H1 (cell line): ENCODE results near the gene CEP250. TPM values are rescaled to one million over a fixed set of nuclear protein-coding genes. Genes with fewer than 3 reads are reported as not detected.

Experiments
- CTCF ChIA-PET: fragments of 300-600 bp; sonication (Branson Sonifier 250); formaldehyde crosslinking; loops from one replicate; lab custom pipeline; 2021; ENCODE audit not compliant: partially characterized antibody; lab: Charles Lee
- POLR2A ChIA-PET: fragments of 300-600 bp; sonication (Branson Sonifier 250); formaldehyde crosslinking; loops from one replicate; lab custom pipeline; 2021; ENCODE audit warnings: inconsistent platforms; ENCODE audit not compliant: partially characterized antibody; lab: Charles Lee
- DNase-seq, 2 experiments: peaks; one replicate each; pipeline versions ENCODE4 v3.0.0 to v3.0.0-alpha.2; 2010 to 2022; ENCODE audit warnings: low spot score in 2 of 2, low read depth in 1 of 2, mixed read lengths in 1 of 2
- FAIRE-seq: peaks from 2 replicates; lab custom pipeline; 2011; peaks lifted over from hg19 to GRCh38; lab: Jason Lieb, UNC
- H2AFZ ChIP-seq: 2 replicates; pipeline ENCODE4 v1.8.1; 2012; ENCODE audit warnings: low read length, inconsistent platforms
- H2AK5ac ChIP-seq: 2 replicates; pipeline ENCODE4 v1.6.1; 2013; ENCODE audit warnings: low read depth, low read length
- H2BK120ac ChIP-seq: replicated peaks from 2 replicates; pipeline ENCODE3; 2013; ENCODE audit warnings: low read depth, low read length, inconsistent platforms
- H2BK12ac ChIP-seq: 2 replicates; pipeline ENCODE4 v1.6.1; 2013; ENCODE audit warnings: low read depth, low read length
- H2BK15ac ChIP-seq: 2 replicates; pipeline ENCODE4 v1.6.1; 2013; ENCODE audit warnings: low read length
- H2BK20ac ChIP-seq: 2 replicates; pipeline ENCODE4 v1.6.1; 2013; ENCODE audit warnings: low read length
- H2BK5ac ChIP-seq: 2 replicates; pipeline ENCODE4 v1.6.1; 2013; ENCODE audit warnings: low read depth, low read length
- H3K14ac ChIP-seq: 2 replicates; pipeline ENCODE4 v1.6.1; 2013; ENCODE audit warnings: inconsistent platforms; ENCODE audit not compliant: insufficient read length
- H3K18ac ChIP-seq: 2 replicates; pipeline ENCODE4 v1.6.1; 2013; ENCODE audit warnings: low read length; ENCODE audit errors: extremely low read depth
- H3K23ac ChIP-seq: 2 replicates; pipeline ENCODE4 v1.6.1; 2013; ENCODE audit warnings: inconsistent platforms; ENCODE audit not compliant: insufficient read length
- H3K23me2 ChIP-seq: 2 replicates; pipeline ENCODE4 v1.6.1; 2013; ENCODE audit warnings: low read depth, low read length
- H3K27ac ChIP-seq: 2 replicates; pipeline ENCODE4 v1.6.1; 2011; ENCODE audit warnings: low read depth, low read length, inconsistent platforms
- H3K27me3 ChIP-seq, 4 experiments: replicated peaks in 1 of 4; 1 replicate in 1 of 4; 2 replicates in 3 of 4; pipeline versions ENCODE4 v1.6.1 to v1.8.1; 2011 to 2013; ENCODE audit warnings: low read length in 3 of 4, mild to moderate bottlenecking in 3 of 4, inconsistent platforms in 2 of 4, mixed read lengths in 2 of 4, moderate library complexity in 1 of 4; ENCODE audit not compliant: control insufficient read depth in 3 of 4, insufficient read depth in 3 of 4; ENCODE audit errors: extremely low read depth in 1 of 4
- H3K36me3 ChIP-seq, 4 experiments: 2 replicates each; pipeline versions ENCODE4 v1.6.1 to v1.8.1; 2011 to 2013; ENCODE audit warnings: mild to moderate bottlenecking in 4 of 4, low read length in 3 of 4, moderate library complexity in 2 of 4, control low read depth in 1 of 4, inconsistent platforms in 1 of 4; ENCODE audit not compliant: insufficient read depth in 4 of 4, control insufficient read depth in 2 of 4
- H3K4ac ChIP-seq: replicated peaks from 2 replicates; pipeline ENCODE3; 2013; ENCODE audit warnings: low read length, low read depth, mixed read lengths, inconsistent platforms; ENCODE audit not compliant: insufficient read length
- H3K4me1 ChIP-seq, 4 experiments: replicated peaks in 1 of 4; 1 replicate in 1 of 4; 2 replicates in 3 of 4; pipeline versions ENCODE4 v1.6.1 to v1.8.1; 2011 to 2013; ENCODE audit warnings: low read length in 3 of 4, inconsistent platforms in 2 of 4, mixed read lengths in 1 of 4; ENCODE audit not compliant: insufficient read depth in 4 of 4, control insufficient read depth in 3 of 4
- H3K4me2 ChIP-seq, 2 experiments: 2 replicates each; pipeline versions ENCODE4 v1.6.1 to v1.8.1; 2011 to 2013; ENCODE audit warnings: low read depth in 2 of 2, low read length in 2 of 2, control low read depth in 1 of 2, inconsistent platforms in 1 of 2, mild to moderate bottlenecking in 1 of 2; ENCODE audit not compliant: insufficient read depth in 1 of 2
- H3K4me3 ChIP-seq, 4 experiments: fragments of 200-600, 300-600 bp in 1 of 4; sonication (generic), shearing (Covaris generic), sonication (Bioruptor Twin) in 1 of 4; 2 replicates each; pipeline versions ENCODE4 v1.5.1 to v1.8.1; 2011 to 2016; ENCODE audit warnings: low read length in 4 of 4, low read depth in 3 of 4, control low read depth in 2 of 4, inconsistent platforms in 2 of 4, mild to moderate bottlenecking in 2 of 4, mixed read lengths in 1 of 4, moderate library complexity in 1 of 4; ENCODE audit not compliant: insufficient read depth in 2 of 4; ENCODE audit errors: extremely low read depth in 1 of 4
- H3K56ac ChIP-seq: replicated peaks from 2 replicates; pipeline ENCODE3; 2013; ENCODE audit warnings: low read depth, mild to moderate bottlenecking, mixed read lengths, low read length, inconsistent platforms; ENCODE audit not compliant: insufficient read length
- H3K79me1 ChIP-seq: 2 replicates; pipeline ENCODE4 v1.6.1; 2013; ENCODE audit warnings: low read depth, low read length, control low read depth
- H3K79me2 ChIP-seq, 2 experiments: 2 replicates each; pipeline versions ENCODE4 v1.6.1 to v1.8.1; 2012 to 2013; ENCODE audit warnings: low read length in 2 of 2, mild to moderate bottlenecking in 2 of 2, inconsistent platforms in 1 of 2; ENCODE audit not compliant: insufficient read depth in 2 of 2, control insufficient read depth in 1 of 2
- H3K9ac ChIP-seq, 4 experiments: replicated peaks in 1 of 4; 1 replicate in 1 of 4; 2 replicates in 3 of 4; pipeline versions ENCODE4 v1.6.1 to v1.8.1; 2011 to 2013; ENCODE audit warnings: low read depth in 3 of 4, low read length in 3 of 4, control low read depth in 2 of 4, mild to moderate bottlenecking in 2 of 4, moderate library complexity in 2 of 4, inconsistent platforms in 1 of 4; ENCODE audit errors: extremely low read depth in 1 of 4
- H3K9me3 ChIP-seq, 2 experiments: 2 replicates each; pipeline versions ENCODE4 v1.6.1 to v1.8.1; 2012 to 2013; ENCODE audit warnings: mild to moderate bottlenecking in 2 of 2, moderate library complexity in 2 of 2, control low read depth in 1 of 2, inconsistent platforms in 1 of 2, low read depth in 1 of 2, low read length in 1 of 2, mixed read lengths in 1 of 2; ENCODE audit not compliant: insufficient read depth in 2 of 2
- H4K20me1 ChIP-seq, 2 experiments: replicated peaks in 1 of 2; 2 replicates each; pipeline versions ENCODE3 to v1.8.1; 2011 to 2013; ENCODE audit warnings: inconsistent platforms in 2 of 2, low read length in 2 of 2, mild to moderate bottlenecking in 1 of 2; ENCODE audit not compliant: insufficient read depth in 2 of 2, control insufficient read depth in 1 of 2
- H4K5ac ChIP-seq: 2 replicates; pipeline ENCODE4 v1.6.1; 2013; ENCODE audit warnings: low read length, low read depth, mixed read lengths, inconsistent platforms; ENCODE audit not compliant: insufficient read length
- H4K8ac ChIP-seq: 2 replicates; pipeline ENCODE4 v1.8.0; 2013; ENCODE audit warnings: mild to moderate bottlenecking, moderate library complexity, low read length, inconsistent platforms; ENCODE audit not compliant: insufficient read depth; ENCODE audit errors: extremely low read depth
- H4K91ac ChIP-seq: replicated peaks from 2 replicates; pipeline ENCODE3; 2013; ENCODE audit warnings: low read length, mixed read lengths, inconsistent platforms; ENCODE audit not compliant: insufficient read length
- ASH2L ChIP-seq: fragments of 200-600, 300-600 bp; sonication (generic); IDR thresholded peaks from one replicate; pipeline ENCODE4 v1.7.1; 2017; ENCODE audit warnings: low read length
- CHD1 ChIP-seq: IDR thresholded peaks from 2 replicates; pipeline ENCODE4 v1.6.1; 2012; ENCODE audit warnings: low read depth, low read length, improper control_type of control experiment
- EZH2 ChIP-seq: fragments of 200-600 bp; sonication (generic); IDR thresholded peaks from 2 replicates; pipeline ENCODE4 v1.7.1; 2012; ENCODE audit warnings: low read depth, mild to moderate bottlenecking, moderate library complexity, low read length, inconsistent platforms; ENCODE audit not compliant: severe bottlenecking
- JUND ChIP-seq: IDR thresholded peaks from 2 replicates; pipeline ENCODE4 v1.6.1; 2011; ENCODE audit warnings: mild to moderate bottlenecking, improper control_type of control experiment, low read length
- KDM1A ChIP-seq: fragments of 200-600, 300-600 bp; sonication (generic); IDR thresholded peaks from 2 replicates; pipeline ENCODE4 v1.7.1; 2016; ENCODE audit warnings: mild to moderate bottlenecking, low read length, borderline replicate concordance
- MAFK ChIP-seq: IDR thresholded peaks from 2 replicates; pipeline ENCODE4 v1.6.1; 2012; ENCODE audit warnings: low read depth, mild to moderate bottlenecking, improper control_type of control experiment, low read length
- PHF8 ChIP-seq: fragments of 200-600 bp; sonication (generic); conservative IDR thresholded peaks from 2 replicates; pipeline ENCODE4 v1.7.1; 2012; ENCODE audit warnings: low read depth, mild to moderate bottlenecking, inconsistent platforms, low read length, moderate library complexity
- POLR2A ChIP-seq, 2 experiments: IDR thresholded peaks; 1 replicate in 1 of 2; 2 replicates in 1 of 2; pipeline ENCODE4 v1.6.1; 2011; ENCODE audit warnings: low read depth in 2 of 2, low read length in 2 of 2, mild to moderate bottlenecking in 2 of 2; ENCODE audit errors: control extremely low read depth in 1 of 2
- POLR2AphosphoS5 ChIP-seq: IDR thresholded peaks from 2 replicates; pipeline ENCODE4 v1.6.1; 2011; ENCODE audit warnings: low read depth, low read length
- RAD21 ChIP-seq, 2 experiments: IDR thresholded peaks in 1 of 2; conservative IDR thresholded peaks in 1 of 2; 2 replicates each; pipeline ENCODE4 v1.6.1; 2011; ENCODE audit warnings: low read depth in 2 of 2, low read length in 2 of 2, improper control_type of control experiment in 1 of 2, inconsistent platforms in 1 of 2, mild to moderate bottlenecking in 1 of 2, moderate library complexity in 1 of 2
- SIRT6 ChIP-seq: IDR thresholded peaks from one replicate; pipeline ENCODE4 v1.7.1; 2012; ENCODE audit warnings: low read length, inconsistent platforms
- WGBS, 2 experiments: shearing (Covaris generic) in 1 of 2; methylation state at CpG; one replicate each; pipeline versions ENCODE4 v1.1.6 to v1.1.7; 2013 to 2015; ENCODE audit warnings: low lambda C conversion rate in 2 of 2, mixed read lengths in 2 of 2, inconsistent platforms in 1 of 2, low coverage in 1 of 2, missing lambda C conversion rate in 1 of 2; ENCODE audit not compliant: insufficient replicate concordance in 2 of 2, insufficient coverage in 1 of 2, insufficient read length in 1 of 2; ENCODE audit errors: extremely low coverage in 1 of 2, missing lambda C conversion rate in 1 of 2; 5-methylcytosine and 5-hydroxymethylcytosine counted together
- polyA plus RNA-seq, 7 experiments: library from polyadenylated mRNA; depleted of rRNA in 3 of 7; stranded (reverse) in 5 of 7; unstranded in 2 of 7; fragments of >200 nt in 5 of 7; fragments of 200-250 nt in 2 of 7; gene quantifications; 1 replicate in 5 of 7; 2 replicates in 1 of 7; 4 replicates in 1 of 7; pipeline versions ENCODE4 v1.2.1 to v1.2.3, GENCODE V29; 2011 to 2013; ENCODE audit warnings: missing spikeins in 2 of 7, mixed read lengths in 2 of 7
- total RNA-seq: library from RNA; stranded (reverse); fragmentation: NEBNext Ultra II Directional; extraction: Animal tissue kit (Norgen Biotek cat#: 25700); gene quantifications from 2 replicates; pipeline ENCODE4 v1.2.1, GENCODE V29; 2021
- TF ChIP-seq, protein P1 (sequence below): IDR thresholded peaks from 2 replicates; pipeline ENCODE4 v1.6.1; 2011; ENCODE audit warnings: low read depth, mild to moderate bottlenecking, low read length; ENCODE audit not compliant: insufficient read depth
- TF ChIP-seq, protein P2 (sequence below): IDR thresholded peaks from 2 replicates; pipeline ENCODE4 v1.6.1; 2012; ENCODE audit warnings: low read length, inconsistent platforms

CEP250 gene
- total and polyA plus RNA-seq, 2 of the 8 experiments (the other 6 are each of a cell fraction or from before 2014, with no cell fraction given), result 2.6 to 33.7 TPM

DNA sequence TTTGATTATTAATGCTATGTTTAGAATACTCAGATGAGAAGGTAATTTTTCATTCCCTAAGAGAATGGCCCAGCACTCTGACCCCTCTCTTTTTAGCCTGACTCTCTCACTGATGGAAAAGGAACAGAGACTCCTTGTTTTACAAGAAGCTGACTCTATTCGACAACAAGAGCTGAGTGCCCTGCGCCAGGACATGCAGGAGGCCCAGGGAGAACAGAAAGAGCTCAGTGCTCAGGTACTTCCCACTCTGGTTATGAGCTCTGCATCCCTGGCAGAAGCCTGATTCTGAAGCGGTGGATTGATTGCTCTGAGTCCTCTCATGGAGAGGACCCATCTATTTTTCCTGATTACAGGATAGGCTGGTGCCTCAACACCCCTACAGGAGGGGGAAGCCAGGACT lies 41.1 kb downstream of the CEP250 start:
- Histone ChIP-seq H3K79me1 (no peaks in the 10 kb centered on the region), H3K4me1 (no peaks in the 10 kb centered on the region), H2BK5ac (no peak overlapping the region), H4K5ac (no peak overlapping the region), H3K23me2 (no peaks in the 10 kb centered on the region), H2BK15ac (no peak overlapping the region), H3K36me3 (peaks cover 30 to 71% (median 59%) of the 10 kb centered on the region in 4 experiments), H3K23ac (no peak overlapping the region), H3K4me2 (no peak overlapping the region), H3K27me3 (no peaks in the 10 kb centered on the region), H3K27ac (no peak overlapping the region), H2AFZ (no peak overlapping the region), H4K91ac (no peak overlapping the region), H4K8ac (no peak overlapping the region), H3K4me3 (no peak overlapping the region), H2AK5ac (no peak overlapping the region), H2BK12ac (no peak overlapping the region), H3K56ac (no peak overlapping the region), H3K9me3 (no peaks in the 10 kb centered on the region), H2BK20ac (no peak overlapping the region), H3K79me2 (no peaks in the 10 kb centered on the region), H3K4ac (no peak overlapping the region), H3K18ac (no peak overlapping the region), H3K14ac (no peak overlapping the region), H3K9ac (no peak overlapping the region), H2BK120ac (no peak overlapping the region), H4K20me1 (peaks cover 0 to 2% of the 10 kb centered on the region in 2 experiments)
- DNase-seq (no peak), FAIRE-seq (no peak)
- CTCF ChIA-PET, result interaction anchor here (0.8 to 2.3 kb wide), 6 partner anchors 10 to 64 kb away, joined by 3 to 12 read pairs (median 6); no protein-coding TSS in a partner anchor
- POLR2A ChIA-PET, result no interaction called here
- 87% methylated on average over 3 of the region's 3 CpGs; no CpG with 5 or more reads in 1 of the 2 experiments for WGBS, 2 experiments
- TF ChIP-seq, protein P1, sequence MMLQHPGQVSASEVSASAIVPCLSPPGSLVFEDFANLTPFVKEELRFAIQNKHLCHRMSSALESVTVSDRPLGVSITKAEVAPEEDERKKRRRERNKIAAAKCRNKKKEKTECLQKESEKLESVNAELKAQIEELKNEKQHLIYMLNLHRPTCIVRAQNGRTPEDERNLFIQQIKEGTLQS, result no peak
- TF ChIP-seq KDM1A (no peak), JUND (no peak), PHF8 (no peak), POLR2AphosphoS5 (no peak), ASH2L (no peak), EZH2 (no peak), POLR2A (IDR thresholded peaks at IDR 0.05; ENCODE audit: control extremely low read depth in 1 of 2, low read depth in 2 of 2, low read length in 2 of 2) (no peak), RAD21 (IDR thresholded peaks at IDR 0.05 in 1 of 2, conservative IDR thresholded peaks at IDR 0.05 in 1 of 2; ENCODE audit: low read depth in 2 of 2, low read length in 2 of 2) (no peak), CHD1 (no peak), SIRT6 (no peak), MAFK (no peak)
- TF ChIP-seq, protein P2, sequence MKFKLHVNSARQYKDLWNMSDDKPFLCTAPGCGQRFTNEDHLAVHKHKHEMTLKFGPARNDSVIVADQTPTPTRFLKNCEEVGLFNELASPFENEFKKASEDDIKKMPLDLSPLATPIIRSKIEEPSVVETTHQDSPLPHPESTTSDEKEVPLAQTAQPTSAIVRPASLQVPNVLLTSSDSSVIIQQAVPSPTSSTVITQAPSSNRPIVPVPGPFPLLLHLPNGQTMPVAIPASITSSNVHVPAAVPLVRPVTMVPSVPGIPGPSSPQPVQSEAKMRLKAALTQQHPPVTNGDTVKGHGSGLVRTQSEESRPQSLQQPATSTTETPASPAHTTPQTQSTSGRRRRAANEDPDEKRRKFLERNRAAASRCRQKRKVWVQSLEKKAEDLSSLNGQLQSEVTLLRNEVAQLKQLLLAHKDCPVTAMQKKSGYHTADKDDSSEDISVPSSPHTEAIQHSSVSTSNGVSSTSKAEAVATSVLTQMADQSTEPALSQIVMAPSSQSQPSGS, result no peak
